CD14-positive monocyte (primary cell): ENCODE results near the gene PPTC7. TPM values are rescaled to one million over a fixed set of nuclear protein-coding genes. Genes with fewer than 3 reads are reported as not detected.

ENCODE experiments used
- DNase-seq, 3 donors: peaks; one replicate each; pipeline ENCODE4 v3.0.0-alpha.2; 2011 to 2022
- H2AFZ ChIP-seq: 2 replicates; pipeline ENCODE4 v1.6.0; 2012; ENCODE audit warnings: mild to moderate bottlenecking, low read depth, low read length, inconsistent platforms; ENCODE audit not compliant: insufficient read depth, poor library complexity, severe bottlenecking
- H3K27ac ChIP-seq, 2 donors: 1 replicate in 1 of 2; 2 replicates in 1 of 2; pipeline ENCODE4 v1.5.1; 2012 to 2013; ENCODE audit warnings: low read length in 2 of 2, control low read depth in 1 of 2, inconsistent platforms in 1 of 2, low read depth in 1 of 2, mild to moderate bottlenecking in 1 of 2
- H3K27me3 ChIP-seq, 2 donors: one replicate each; pipeline versions ENCODE4 v1.6.0 to v1.6.1; 2011 to 2013; ENCODE audit warnings: low read length in 2 of 2; ENCODE audit not compliant: control insufficient read depth in 2 of 2, insufficient read depth in 2 of 2
- H3K36me3 ChIP-seq, 2 donors: replicated peaks in 1 of 2; 1 replicate in 1 of 2; 2 replicates in 1 of 2; pipeline versions ENCODE4 v1.5.1 to v1.6.1; 2012 to 2013; ENCODE audit warnings: low read length in 2 of 2, control low read depth in 1 of 2, inconsistent platforms in 1 of 2, mild to moderate bottlenecking in 1 of 2; ENCODE audit not compliant: insufficient read depth in 2 of 2, control insufficient read depth in 1 of 2
- H3K4me1 ChIP-seq, 2 donors: 1 replicate in 1 of 2; 2 replicates in 1 of 2; pipeline versions ENCODE4 v1.5.1 to v1.6.1; 2012 to 2013; ENCODE audit warnings: low read length in 2 of 2, control low read depth in 1 of 2, inconsistent platforms in 1 of 2, mild to moderate bottlenecking in 1 of 2, moderate library complexity in 1 of 2; ENCODE audit not compliant: insufficient read depth in 2 of 2, control insufficient read depth in 1 of 2
- H3K4me2 ChIP-seq: replicated peaks from 2 replicates; pipeline ENCODE3; 2012; ENCODE audit warnings: low read length, moderate library complexity, mild to moderate bottlenecking; ENCODE audit not compliant: poor library complexity, severe bottlenecking; ENCODE audit errors: extremely low read depth
- H3K4me3 ChIP-seq, 3 experiments: fragments of 200-600 bp in 1 of 3; sonication (generic) in 1 of 3; replicated peaks in 1 of 3; 1 replicate in 2 of 3; 2 replicates in 1 of 3; pipeline ENCODE4 v1.5.1; 2011 to 2013; ENCODE audit warnings: low read length in 3 of 3, mild to moderate bottlenecking in 3 of 3, control low read depth in 2 of 3, low read depth in 2 of 3, inconsistent platforms in 1 of 3, moderate library complexity in 1 of 3
- H3K79me2 ChIP-seq: 2 replicates; pipeline ENCODE4 v1.6.0; 2012; ENCODE audit warnings: mild to moderate bottlenecking, control low read depth, inconsistent platforms, low read length, moderate library complexity; ENCODE audit not compliant: insufficient read depth
- H3K9ac ChIP-seq: 2 replicates; pipeline ENCODE4 v1.6.0; 2017; ENCODE audit warnings: low read length, mild to moderate bottlenecking; ENCODE audit not compliant: insufficient read depth, poor library complexity, severe bottlenecking
- H3K9me3 ChIP-seq, 2 donors: replicated peaks in 1 of 2; 1 replicate in 1 of 2; 2 replicates in 1 of 2; pipeline versions ENCODE4 v1.5.1 to v1.6.1; 2012 to 2013; ENCODE audit warnings: low read length in 2 of 2, control low read depth in 1 of 2; ENCODE audit not compliant: control insufficient read depth in 1 of 2, insufficient read depth in 1 of 2
- H4K20me1 ChIP-seq: 2 replicates; pipeline ENCODE4 v1.6.0; 2012; ENCODE audit warnings: mild to moderate bottlenecking, low read length, control low read depth, moderate library complexity; ENCODE audit not compliant: insufficient read depth
- H3K27ac Mint-ChIP-seq, 7 donors: one replicate each; pipeline ENCODE4 v1.8.0; 2020; ENCODE audit warnings: mild to moderate bottlenecking in 7 of 7, mixed read lengths in 7 of 7, moderate library complexity in 6 of 7, inconsistent platforms in 2 of 7
- H3K27me3 Mint-ChIP-seq, 3 donors: one replicate each; pipeline ENCODE4 v1.8.0; 2021 to 2022; ENCODE audit warnings: low read depth in 3 of 3, mild to moderate bottlenecking in 3 of 3, mixed read lengths in 3 of 3, moderate library complexity in 3 of 3, inconsistent platforms in 1 of 3
- H3K36me3 Mint-ChIP-seq, 2 donors: one replicate each; pipeline ENCODE4 v1.8.0; 2020; ENCODE audit warnings: mixed read lengths in 2 of 2, inconsistent platforms in 1 of 2, mild to moderate bottlenecking in 1 of 2
- H3K4me1 Mint-ChIP-seq: one replicate; pipeline ENCODE4 v1.8.0; 2020; ENCODE audit warnings: mild to moderate bottlenecking, mixed read lengths
- H3K4me3 Mint-ChIP-seq, 2 donors: one replicate each; pipeline ENCODE4 v1.8.0; 2020; ENCODE audit warnings: mild to moderate bottlenecking in 2 of 2, mixed read lengths in 2 of 2, moderate library complexity in 1 of 2
- H3K9me3 Mint-ChIP-seq, 7 donors: one replicate each; pipeline ENCODE4 v1.8.0; 2020 to 2022; ENCODE audit warnings: mixed read lengths in 7 of 7, mild to moderate bottlenecking in 6 of 7, moderate library complexity in 6 of 7, inconsistent platforms in 2 of 7
- CTCF ChIP-seq: fragments of 200-600 bp; IDR thresholded peaks from one replicate; pipeline ENCODE4 v1.8.0; 2022; ENCODE audit warnings: antibody characterized with exemption, mild to moderate bottlenecking
- WGBS: methylation state at CpG from one replicate; pipeline ENCODE4 v1.1.5; 2013; ENCODE audit warnings: missing lambda C conversion rate; ENCODE audit not compliant: insufficient coverage; 5-methylcytosine and 5-hydroxymethylcytosine counted together
- intact Hi-C, 2 donors: fragments of 100-400 bp; cut with micrococcal nuclease; formaldehyde crosslinking; loops; one replicate each; pipeline versions ENCODE4 v1.15.0 to v1.15.1; 2023
- polyA plus RNA-seq, 3 donors: library from polyadenylated mRNA; depleted of rRNA in 1 of 3; unstranded in 2 of 3; stranded (reverse) in 1 of 3; fragments of 300-500 nt in 2 of 3; fragments of >200 nt in 1 of 3; fragmentation: Illumina TruSeq in 2 of 3; gene quantifications; 1 replicate in 2 of 3; 2 replicates in 1 of 3; pipeline ENCODE4 v1.2.3, GENCODE V29; 2012 to 2021

PPTC7 gene
- polyA plus RNA-seq, 3 donors, result 11.6 to 36.5 (median 15.1) TPM

DNA sequence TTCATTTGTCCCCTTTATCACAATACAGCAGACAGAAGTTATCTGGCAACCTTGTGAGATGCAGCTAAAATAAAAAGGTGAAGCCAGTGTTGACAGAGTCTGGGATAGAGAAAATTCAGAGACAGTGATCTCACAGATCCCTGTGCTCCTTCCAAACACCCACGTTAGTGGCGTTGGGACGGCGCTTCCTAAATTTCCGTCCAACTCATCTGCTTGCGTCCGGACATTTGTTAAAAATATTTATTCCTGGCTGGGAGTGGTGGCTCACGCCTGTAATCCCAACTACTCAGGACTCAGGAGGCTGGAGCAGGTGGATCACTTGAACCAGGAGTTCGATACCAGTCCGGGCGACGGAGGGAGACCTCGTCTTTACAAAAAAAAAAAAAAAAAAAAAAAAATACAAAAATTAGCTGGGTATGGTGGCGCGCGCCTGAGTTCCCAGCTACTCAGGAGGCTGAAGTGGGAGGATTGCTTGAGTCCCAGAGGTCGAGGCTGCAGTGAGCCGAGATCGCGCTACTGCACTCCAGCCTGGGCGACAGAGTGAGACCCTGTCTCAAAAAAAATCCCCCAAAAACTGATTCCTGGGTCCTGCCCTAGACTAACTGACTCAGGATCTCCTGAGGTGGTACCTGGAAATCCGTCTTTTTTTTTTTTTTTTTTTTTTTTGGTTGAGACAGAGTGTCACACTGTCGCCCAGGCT lies 30.1 kb upstream of the PPTC7 start:
- peaks cover 0 to 3% of the 10 kb centered on the region in 2 donors for H3K36me3 Mint-ChIP-seq
- 74% methylated on average over 10 of the region's 23 CpGs for WGBS
- H2AFZ ChIP-seq, result peak overlapping the region; percentile 100

GRCh38 chr12:110606253-110606611 lies 23.1 kb upstream of the PPTC7 start:
- peak overlapping the region; percentile 95 to 98 (median 97) for H3K27ac Mint-ChIP-seq
- intact Hi-C loops, result loop anchor here in 1 of 2 donors (5.0 kb wide), 3 partner anchors 41 to 139 kb away; partner anchors contain the start of genes FAM216A and GPN3
- no peaks in the 10 kb centered on the region for H3K36me3 ChIP-seq
- peak overlapping the region; percentile 79 to 92 for H3K4me3 Mint-ChIP-seq
- no peaks in the 10 kb centered on the region for H3K9me3 ChIP-seq
- H3K36me3 Mint-ChIP-seq, result peaks cover 0 to 3% of the 10 kb centered on the region in 2 donors
- peaks cover 0 to 2% (median 0%) of the 10 kb centered on the region in 3 donors for H3K27me3 Mint-ChIP-seq
- no peaks in the 10 kb centered on the region for H3K9me3 Mint-ChIP-seq
- peak overlapping the region; percentile 24 for H2AFZ ChIP-seq
- peaks cover 28% of the 10 kb centered on the region for H3K4me1 Mint-ChIP-seq
- H3K4me3 ChIP-seq, result peak overlapping the region; percentile 31 to 73 (median 70)
- no peaks in the 10 kb centered on the region for H3K79me2 ChIP-seq
- no peaks in the 10 kb centered on the region for H4K20me1 ChIP-seq
- DNase-seq, result no peak
- peaks cover 17 to 44% of the 10 kb centered on the region in 2 donors for H3K4me1 ChIP-seq
- peak overlapping the region; percentile 86 to 88 for H3K27ac ChIP-seq
- peak overlapping the region; percentile 53 for H3K4me2 ChIP-seq
- TF ChIP-seq CTCF, result no peak
- peak overlapping the region; percentile 61 for H3K9ac ChIP-seq
- 67% methylated on average over 1 of the region's 8 CpGs for WGBS
- no peaks in the 10 kb centered on the region for H3K27me3 ChIP-seq

More for the DNA sequence above, 30.1 kb upstream of the PPTC7 start:
- Histone ChIP-seq H3K4me3 (peak overlapping the region; percentile 52 to 82 (median 65)), H3K9me3 (no peaks in the 10 kb centered on the region), H3K36me3 (no peaks in the 10 kb centered on the region), H3K4me2 (peak overlapping the region; percentile 96), H4K20me1 (no peaks in the 10 kb centered on the region), H3K27me3 (no peaks in the 10 kb centered on the region), H3K9ac (peak overlapping the region; percentile 72), H3K27ac (peak overlapping the region; percentile 57 to 88), H3K4me1 (peaks cover 12 to 24% of the 10 kb centered on the region in 2 donors), H3K79me2 (no peaks in the 10 kb centered on the region)
- intact Hi-C loops, result no loop called here
- H3K27ac Mint-ChIP-seq, result peak overlapping the region; percentile 81 to 95 (median 89)
- H3K4me3 Mint-ChIP-seq, result peak overlapping the region; percentile 83 to 91
- H3K27me3 Mint-ChIP-seq, result peaks cover 0 to 2% (median 0%) of the 10 kb centered on the region in 3 donors
- no peaks in the 10 kb centered on the region for H3K9me3 Mint-ChIP-seq
- TF ChIP-seq CTCF, result no peak
- peaks cover 8% of the 10 kb centered on the region for H3K4me1 Mint-ChIP-seq
- no peak for DNase-seq
